NCI-H345 treated with DMSO at 0.1 percent for 48 hours (cell line): ENCODE data around the gene KCNF1.
"Not testable (repeated sequence)": the region's sequence is repeated elsewhere in the genome, so short reads cannot be mapped to it uniquely, and the experiment has no call there.

Experiments
- DNase-seq: peaks from one replicate; lab custom pipeline; 2025; ENCODE audit not compliant: unreplicated experiment; lab: John Stamatoyannopoulos, UW

Gene KCNF1

GRCh38 chr2:10935953-10936942 lies 24.5 kb downstream of the KCNF1 start:
- DNase-seq = no peak

GRCh38 chr2:10939058-10939457 lies 27.3 kb downstream of the KCNF1 start:
- no peak for DNase-seq

GRCh38 chr2:10940596-10940995 lies 28.9 kb downstream of the KCNF1 start:
- DNase-seq = no peak

- no peak for DNase-seq
Observed at GRCh38 chr2:10941383-10941782, 29.6 kb downstream of the KCNF1 start.

DNA sequence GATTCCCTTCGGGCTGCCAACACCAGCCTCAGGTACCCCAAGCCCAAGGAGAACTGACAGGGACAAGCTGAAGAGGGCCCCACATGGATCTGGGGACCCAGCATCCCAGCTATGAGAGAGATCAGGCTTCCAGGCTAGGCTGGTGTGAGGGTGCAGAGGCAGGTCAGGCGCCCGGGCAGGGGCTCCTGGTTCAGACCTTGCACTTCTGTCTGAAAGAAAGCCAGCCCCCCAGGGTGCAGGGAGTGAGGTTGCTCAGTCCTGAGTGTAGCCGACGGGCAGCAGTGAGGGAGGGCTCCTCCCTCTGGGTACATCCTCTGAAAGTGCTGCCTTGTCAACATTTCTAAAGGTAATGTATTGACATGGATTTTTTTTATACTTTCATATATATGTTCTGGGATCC lies 33.1 kb downstream of the KCNF1 start:
- DNase-seq = no peak

DNA sequence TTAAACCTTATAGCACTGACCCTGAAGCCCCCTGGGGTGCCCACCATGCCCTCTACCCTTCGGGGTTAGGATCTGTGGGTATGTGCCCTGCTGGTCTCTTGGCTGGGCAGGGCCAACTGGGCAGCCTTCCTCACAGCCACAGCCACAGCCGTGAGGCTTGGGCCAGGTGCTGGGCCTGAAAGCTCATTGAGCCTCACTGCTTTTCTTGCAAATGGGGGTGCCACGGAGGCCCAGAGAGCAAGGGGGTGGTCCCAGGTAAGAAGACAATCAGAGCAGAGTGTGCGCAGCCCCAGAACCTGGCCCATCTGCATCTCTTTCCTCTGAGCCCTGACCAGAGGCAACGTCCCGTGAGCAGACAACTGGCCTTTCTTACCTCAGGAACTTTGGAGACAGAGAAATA lies 34.7 kb downstream of the KCNF1 start:
- DNase-seq = no peak

DNA sequence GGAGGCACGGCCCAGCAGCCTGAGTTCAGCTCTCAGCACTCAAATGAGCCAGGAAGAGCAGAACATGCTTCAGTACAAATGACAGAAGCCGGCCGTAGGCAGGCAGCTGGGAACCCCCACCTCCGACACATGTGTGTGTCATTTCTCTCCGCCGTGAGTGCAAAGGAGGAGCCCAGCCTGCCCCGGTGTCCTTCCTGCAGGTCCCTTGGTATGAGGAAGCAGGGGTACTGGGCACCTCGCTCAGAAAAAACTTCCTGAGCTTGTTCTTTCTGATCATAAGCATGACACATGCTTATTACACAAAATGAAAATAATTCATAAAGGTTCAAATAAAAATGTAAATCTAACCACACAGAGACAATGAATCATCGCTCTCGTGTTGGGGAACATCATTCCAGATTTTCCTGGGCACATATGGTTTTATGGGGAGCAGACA lies 35.3 kb downstream of the KCNF1 start:
- no peak for DNase-seq

GRCh38 chr2:10947446-10948187 lies 35.9 kb downstream of the KCNF1 start:
- no peak for DNase-seq

GRCh38 chr2:10948188-10948564 lies 36.4 kb downstream of the KCNF1 start:
- DNase-seq = no peak

DNA sequence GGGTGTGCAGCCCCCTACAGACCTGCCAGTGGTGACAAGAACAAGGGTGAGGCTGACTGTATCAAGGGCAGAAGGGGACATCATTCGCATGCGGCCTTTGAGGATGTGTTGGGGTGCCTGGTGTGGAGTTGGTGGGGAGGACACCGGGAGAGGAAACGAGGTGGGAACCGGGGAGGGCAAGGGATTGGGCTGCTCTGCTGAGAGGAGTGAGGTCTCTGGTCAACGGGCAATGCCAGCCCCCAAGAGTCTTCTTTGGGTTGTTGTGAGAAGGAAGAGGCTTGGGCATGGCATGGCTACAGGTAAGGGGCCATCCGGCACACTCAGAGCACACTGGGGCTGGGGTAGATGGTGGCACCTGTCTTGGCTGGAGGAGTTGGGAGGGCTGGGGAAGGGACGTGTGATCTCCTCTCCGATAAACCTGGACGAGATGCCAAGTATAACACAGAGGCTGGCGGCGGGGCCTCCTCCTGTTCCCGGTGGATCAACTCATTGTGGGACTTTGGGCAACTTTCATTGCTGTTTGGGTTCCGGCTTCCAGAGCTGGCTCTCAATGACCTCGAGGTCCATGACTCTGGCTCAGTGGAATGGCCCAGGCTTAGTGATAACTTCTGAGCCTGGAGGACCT lies 37.0 kb downstream of the KCNF1 start:
- DNase-seq = no peak

DNA sequence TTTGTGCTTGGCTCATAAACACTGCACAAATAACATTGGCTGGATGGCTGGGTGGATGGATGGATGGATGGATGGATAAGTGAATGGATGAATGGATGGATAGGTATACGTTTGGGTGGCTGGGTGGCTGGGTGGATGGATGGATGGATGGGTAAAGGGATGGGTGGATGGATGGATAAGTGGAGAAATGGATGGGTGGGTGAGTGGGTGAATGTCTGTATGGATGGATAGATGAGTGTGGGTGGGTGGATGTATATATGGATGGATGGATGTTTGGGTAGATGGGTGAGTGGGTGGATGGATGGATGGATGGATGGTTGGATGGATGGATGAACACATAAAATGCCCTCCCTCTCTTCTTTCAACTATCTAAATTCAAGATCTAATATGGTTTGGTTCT lies 38.1 kb downstream of the KCNF1 start:
- DNase-seq = no peak

- no peak for DNase-seq
Observed at GRCh38 chr2:10951558-10952414, 40.1 kb downstream of the KCNF1 start.

DNA sequence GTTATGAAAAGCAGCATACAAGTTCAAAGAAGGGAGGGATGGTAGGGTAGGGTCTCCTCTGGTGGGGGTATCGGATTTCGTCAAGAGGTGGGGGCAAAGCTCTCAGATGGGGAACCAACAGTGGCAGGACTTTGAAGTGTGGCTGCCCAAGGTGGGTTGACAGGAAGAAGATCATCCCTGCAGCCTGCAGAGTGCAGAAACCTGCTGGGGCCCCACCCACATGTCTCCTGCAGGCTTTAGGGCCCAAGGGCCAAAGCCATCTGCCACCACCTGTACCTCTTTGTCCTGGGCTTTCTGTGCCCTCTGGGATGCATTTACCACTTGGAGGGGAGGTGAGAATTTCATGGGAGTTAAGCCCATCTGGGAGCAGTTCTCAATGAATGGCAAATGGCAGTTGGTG lies 42.7 kb downstream of the KCNF1 start:
- no peak for DNase-seq

GRCh38 chr2:10954856-10955818 lies 43.4 kb downstream of the KCNF1 start:
- DNase-seq = no peak

DNA sequence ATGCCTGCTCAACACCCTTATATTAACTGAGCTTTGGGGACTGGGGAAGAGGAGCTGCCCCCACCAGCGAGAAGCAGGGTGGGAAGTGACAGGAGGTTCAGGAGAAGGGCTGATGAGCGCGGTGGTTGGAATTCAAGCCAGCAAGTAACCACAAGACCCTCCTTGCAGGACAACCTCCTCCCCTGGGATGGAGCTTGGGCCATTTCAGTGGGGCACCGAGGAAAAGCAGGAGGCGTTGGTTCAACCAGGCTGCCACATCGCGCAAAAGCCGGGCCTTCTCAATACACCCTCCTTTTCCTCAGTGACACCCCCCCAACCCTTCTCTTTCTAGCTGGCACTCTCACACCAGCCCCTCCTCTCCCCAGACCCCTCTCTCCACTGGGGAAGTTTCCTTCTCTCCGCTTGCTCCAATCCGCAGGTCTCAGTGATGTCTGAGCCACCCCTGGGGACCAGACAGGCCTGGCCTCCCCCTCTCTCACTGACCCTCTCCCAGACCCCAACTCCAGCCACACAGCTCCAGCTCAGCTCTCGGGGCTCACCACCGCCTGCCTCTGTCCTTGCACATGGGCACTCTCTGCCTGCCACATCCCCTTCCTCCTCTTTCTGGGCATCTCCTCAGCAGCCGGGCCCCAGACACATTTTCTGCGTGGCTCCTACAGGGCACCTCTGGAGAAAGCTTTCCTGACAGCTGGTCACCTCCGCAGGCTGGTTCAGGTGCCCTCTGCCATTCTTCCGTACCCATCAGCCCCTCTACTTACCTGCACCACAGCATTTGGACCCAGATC lies 44.5 kb downstream of the KCNF1 start:
- DNase-seq = no peak

- no peak for DNase-seq
Observed at GRCh38 chr2:10957391-10957790, 45.7 kb downstream of the KCNF1 start.

DNA sequence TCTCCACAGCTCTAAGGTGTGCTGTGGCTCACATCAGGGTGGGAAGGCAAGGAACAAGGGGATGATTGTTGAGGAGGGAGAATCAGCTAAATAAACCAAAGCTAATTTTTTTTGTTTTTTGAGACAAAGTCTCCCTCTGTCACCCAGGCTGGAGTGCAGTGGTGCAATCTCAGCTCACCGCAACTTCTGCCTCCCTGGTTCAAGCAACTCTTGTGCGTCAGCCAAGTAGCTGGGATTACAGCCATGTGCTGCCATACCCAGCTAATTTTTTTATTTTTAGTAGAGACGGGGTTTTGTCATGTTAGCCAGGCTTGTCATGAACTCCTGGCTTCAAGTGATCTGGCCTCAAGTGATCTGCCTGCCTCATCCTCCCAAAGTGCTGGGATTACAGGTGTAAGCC lies 46.7 kb downstream of the KCNF1 start:
- not testable (repeated sequence) for DNase-seq

DNA sequence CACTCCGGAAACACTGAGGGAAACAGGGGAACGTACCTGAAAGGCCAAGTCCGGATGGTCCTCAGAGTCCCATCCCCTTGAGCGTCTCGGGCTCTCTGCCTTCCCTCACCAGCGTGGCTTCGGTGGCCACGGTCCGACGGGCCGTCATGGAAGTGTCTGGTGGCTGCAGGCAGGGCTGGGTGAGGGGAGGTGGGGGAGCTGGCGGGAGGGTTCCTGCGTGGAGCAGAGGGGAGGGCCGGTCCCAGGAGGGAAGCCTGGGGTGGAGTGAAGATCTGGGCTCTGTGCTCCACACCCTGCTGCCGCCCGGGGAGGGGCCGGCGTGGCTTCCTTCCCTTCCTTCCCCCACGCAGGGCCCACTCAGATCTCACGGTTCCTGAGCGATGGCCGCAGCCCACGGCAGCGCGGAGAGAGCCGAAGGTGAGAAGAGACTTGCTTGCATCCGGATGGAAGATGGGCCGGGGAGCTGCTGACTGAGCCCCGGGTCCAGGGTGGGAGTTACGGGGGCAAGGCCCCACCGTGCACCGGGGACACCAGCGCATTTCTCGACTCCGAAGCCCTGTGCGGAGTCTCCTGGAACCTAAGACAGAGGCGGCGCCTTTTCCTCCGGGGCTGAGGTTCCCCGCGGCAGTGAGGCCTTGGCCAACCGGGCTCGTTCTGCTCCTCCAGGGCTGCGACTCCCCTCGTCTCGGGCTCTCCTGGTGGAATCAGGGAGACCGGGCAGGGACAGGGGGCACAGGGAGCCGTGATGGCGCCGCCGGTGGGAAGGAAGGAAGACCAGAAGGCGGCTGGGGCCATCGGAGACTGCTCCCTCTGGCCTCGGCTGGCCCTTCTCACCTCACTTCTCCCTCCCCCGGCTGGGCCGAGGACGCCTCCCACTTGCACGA lies 49.1 kb downstream of the KCNF1 start:
- no peak for DNase-seq
